ENCODE results near the gene KCNA1.

Gene KCNA1

GRCh38 chr12:4914720-4915119 lies 5.0 kb downstream of the KCNA1 start:
- DNase-seq: no peak

GRCh38 chr12:4915752-4916151 lies 6.0 kb downstream of the KCNA1 start:
- DNase-seq: no peak

GRCh38 chr12:4918950-4919660 lies 9.4 kb downstream of the KCNA1 start:
- no peak for DNase-seq

- no peak for DNase-seq
Observed at GRCh38 chr12:4932576-4932975, 22.9 kb downstream of the KCNA1 start.

- no peak for DNase-seq
Observed at GRCh38 chr12:4933411-4933810, 23.7 kb downstream of the KCNA1 start.

GRCh38 chr12:4934407-4935035 lies 24.8 kb downstream of the KCNA1 start:
- no peak for DNase-seq

- no peak for DNase-seq
Observed at GRCh38 chr12:4938900-4939299, 29.2 kb downstream of the KCNA1 start.

GRCh38 chr12:4939418-4940023 lies 29.8 kb downstream of the KCNA1 start:
- no peak for DNase-seq

- DNase-seq: no peak
Observed at GRCh38 chr12:4943067-4943937, 33.6 kb downstream of the KCNA1 start.

GRCh38 chr12:4943938-4944284 lies 34.2 kb downstream of the KCNA1 start:
- no peak for DNase-seq

GRCh38 chr12:4947253-4947652 lies 37.5 kb downstream of the KCNA1 start:
- no peak for DNase-seq

GRCh38 chr12:4951083-4951482 lies 41.4 kb downstream of the KCNA1 start:
- no peak for DNase-seq

- DNase-seq: no peak
Observed at GRCh38 chr12:4951601-4952000, 41.9 kb downstream of the KCNA1 start.

- DNase-seq: no peak
Observed at GRCh38 chr12:4954621-4955354, 45.1 kb downstream of the KCNA1 start.

GRCh38 chr12:4956054-4956453 lies 46.3 kb downstream of the KCNA1 start:
- DNase-seq: no peak

GRCh38 chr12:4956968-4957367 lies 47.3 kb downstream of the KCNA1 start:
- no peak for DNase-seq

- no peak for DNase-seq
Observed at GRCh38 chr12:4957761-4958160, 48.1 kb downstream of the KCNA1 start.

- DNase-seq: no peak
Observed at GRCh38 chr12:4958697-4959375, 49.1 kb downstream of the KCNA1 start.

GRCh38 chr12:4959381-4959780 lies 49.7 kb downstream of the KCNA1 start:
- DNase-seq: no peak

GRCh38 chr12:4960030-4960429 lies 50.3 kb downstream of the KCNA1 start:
- DNase-seq: no peak

GRCh38 chr12:4960547-4960946 lies 50.8 kb downstream of the KCNA1 start:
- DNase-seq: no peak

GRCh38 chr12:4961311-4961710 lies 51.6 kb downstream of the KCNA1 start:
- DNase-seq: no peak

All from activated CD8-positive, alpha-beta memory T cell treated with anti-CD3 and anti-CD28 coated beads, Interleukin-2, amount 50 U/mL, for 4 hours (primary cell).